ENCODE data around the gene SH3PXD2A.

- TF ChIP-seq CTCF (conservative IDR thresholded peaks at IDR 0.05; ENCODE audit: low read depth in 2 of 2) (peak; percentile 78 to 91), ZNF331 (CRISPR knock-in tag; IDR thresholded peaks at IDR 0.05; ENCODE audit: low read depth) (no peak), POLR2AphosphoS5 (IDR thresholded peaks at IDR 0.05; ENCODE audit: low read depth) (no peak), EZH2 (IDR thresholded peaks at IDR 0.05; ENCODE audit: low read depth, unreplicated experiment) (no peak), EZH2phosphoT487 (IDR thresholded peaks at IDR 0.05; ENCODE audit: unreplicated experiment) (no peak), REST (IDR thresholded peaks at IDR 0.05; ENCODE audit: unreplicated experiment) (no peak), ZNF114 (CRISPR knock-in tag; IDR thresholded peaks at IDR 0.05) (no peak), ETS1 (IDR thresholded peaks at IDR 0.05) (no peak), CREB1 (CRISPR knock-in tag; IDR thresholded peaks at IDR 0.05; ENCODE audit: low read depth) (0 out of 2 replicates have a peak, but pooled peaks have one; percentile 20), JUNB (IDR thresholded peaks at IDR 0.05; ENCODE audit: unreplicated experiment) (no peak), NANOG (IDR thresholded peaks at IDR 0.05; ENCODE audit: borderline replicate concordance) (no peak), ZNF462 (CRISPR knock-in tag; IDR thresholded peaks at IDR 0.05) (no peak)
These were observed 32.9 kb upstream of the SH3PXD2A start for GRCh38 chr10:103888113-103888841.
